H7 (cell line): ENCODE results near the gene NPY1R. TPM values are rescaled to one million over a fixed set of nuclear protein-coding genes. Genes with fewer than 3 reads are reported as not detected.

ENCODE experiments used
- DNase-seq: peaks from one replicate; pipeline ENCODE4 v3.0.0; 2012
- H3K27me3 ChIP-seq: 2 replicates; pipeline ENCODE4 v1.6.0; 2011; ENCODE audit warnings: mild to moderate bottlenecking, low read length; ENCODE audit not compliant: control insufficient read depth, insufficient read depth
- H3K36me3 ChIP-seq: replicated peaks from 2 replicates; pipeline ENCODE4 v1.5.1; 2011; ENCODE audit warnings: low read length; ENCODE audit not compliant: control insufficient read depth, insufficient read depth
- H3K4me3 ChIP-seq: 2 replicates; pipeline ENCODE4 v1.5.1; 2011; ENCODE audit warnings: low read depth, mild to moderate bottlenecking, control low read depth, low read length, moderate library complexity; ENCODE audit not compliant: insufficient read depth
- total RNA-seq: library from RNA; depleted of rRNA; stranded (reverse); fragments of >200 nt; shearing (Covaris generic); gene quantifications from 2 replicates; pipeline ENCODE4 v1.2.3, GENCODE V29; 2014; rRNA removed

Gene NPY1R
- total RNA-seq = 1.7 and 2.9 TPM in 2 replicates

DNA sequence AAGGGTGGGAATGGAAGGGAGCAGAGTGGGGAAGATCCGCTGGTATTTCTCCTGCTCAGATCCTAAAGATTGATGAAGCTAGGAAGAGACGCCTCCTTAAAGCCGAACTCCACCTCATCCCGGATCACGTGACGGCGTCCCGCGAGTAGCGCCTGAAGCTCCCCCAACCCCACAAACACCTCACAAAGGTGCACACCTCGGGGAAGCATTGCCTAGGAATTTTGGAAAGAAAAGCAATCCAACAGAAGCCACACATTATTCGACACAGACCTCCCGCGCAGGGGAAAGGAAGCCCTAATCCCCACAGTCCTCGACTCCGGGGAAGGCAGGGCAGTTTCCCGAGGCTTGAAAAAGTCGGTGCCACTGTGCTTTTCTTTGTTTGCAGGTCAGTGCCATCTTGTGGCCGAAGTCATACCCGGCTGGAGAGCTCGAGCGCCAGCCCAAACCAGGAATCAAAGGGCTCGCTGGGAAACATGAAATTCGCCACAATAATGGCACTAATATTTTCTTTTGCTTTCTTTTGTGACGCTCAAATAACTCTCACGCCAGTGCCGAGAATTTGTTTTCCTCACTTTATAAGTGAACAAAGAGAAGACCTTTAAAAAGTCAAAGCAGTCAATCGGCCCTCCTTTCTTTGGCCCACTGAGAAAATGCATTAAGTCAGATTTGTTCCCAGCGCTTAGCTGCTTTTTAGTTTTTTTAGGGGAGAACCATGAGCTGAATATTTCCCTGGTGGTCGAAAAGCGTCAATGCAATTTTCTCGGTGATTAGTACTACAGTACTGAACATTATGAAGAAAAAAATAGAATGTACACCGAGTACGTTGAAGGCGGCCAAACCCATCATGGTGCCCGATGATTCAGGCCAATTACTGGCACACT lies at the start of gene NPY1R:
Gene NPY1R, minus strand, starts transcription at position 71 of the 881 bp plus-strand sequence. CDS start 6,042 bp downstream, outside the sequence.
- peak; percentile 70 for DNase-seq
- no peaks in the 10 kb centered on the region for H3K36me3 ChIP-seq
- H3K27me3 ChIP-seq = peaks cover 19% of the 10 kb centered on the region
- H3K4me3 ChIP-seq = peak within 1 kb of the TSS; percentile 64

DNA sequence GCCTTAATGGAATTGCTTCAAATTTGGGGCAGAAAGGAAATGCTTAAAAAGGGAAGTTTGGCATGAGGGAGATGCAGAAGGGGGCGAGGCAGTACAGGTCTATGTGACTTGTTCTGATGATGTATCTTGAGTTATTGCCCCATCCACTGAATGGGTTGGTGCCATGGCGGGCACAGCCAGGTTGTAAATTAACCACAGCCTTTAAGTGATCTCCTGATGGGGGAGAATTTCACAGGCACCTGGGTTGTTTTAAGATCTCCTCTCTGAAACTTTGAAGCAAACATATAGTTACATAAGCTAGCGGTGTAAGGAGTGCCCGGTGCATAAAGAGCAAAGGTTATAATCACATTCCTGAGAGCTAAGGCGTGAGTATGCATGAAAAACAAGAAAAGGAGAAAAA lies 48.3 kb upstream of the NPY1R start:
- no peaks in the 10 kb centered on the region for H3K27me3 ChIP-seq
- no peaks in the 10 kb centered on the region for H3K36me3 ChIP-seq
- H3K4me3 ChIP-seq = no peak overlapping the region
- DNase-seq = no peak

DNA sequence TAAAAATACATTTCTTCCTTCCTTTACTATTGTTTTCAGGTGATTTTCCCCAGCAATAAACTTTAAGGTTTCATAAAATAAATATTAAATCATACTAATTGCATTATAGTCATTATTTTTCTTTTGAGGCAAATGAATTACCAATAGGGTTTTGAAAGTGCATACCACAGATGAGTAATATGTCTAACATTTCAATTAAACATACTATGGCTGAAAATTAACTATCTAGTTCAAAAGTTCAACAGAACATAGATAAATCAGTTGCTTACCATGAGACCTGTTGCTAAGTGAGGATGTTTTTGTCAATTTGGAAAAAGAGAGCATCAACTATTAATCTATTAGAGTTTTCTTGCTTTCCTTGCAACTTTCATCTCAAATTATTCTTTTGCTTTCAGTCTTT lies 46.3 kb upstream of the NPY1R start:
- Histone ChIP-seq H3K4me3 (no peak overlapping the region), H3K36me3 (no peaks in the 10 kb centered on the region), H3K27me3 (no peaks in the 10 kb centered on the region)
- no peak for DNase-seq

DNA sequence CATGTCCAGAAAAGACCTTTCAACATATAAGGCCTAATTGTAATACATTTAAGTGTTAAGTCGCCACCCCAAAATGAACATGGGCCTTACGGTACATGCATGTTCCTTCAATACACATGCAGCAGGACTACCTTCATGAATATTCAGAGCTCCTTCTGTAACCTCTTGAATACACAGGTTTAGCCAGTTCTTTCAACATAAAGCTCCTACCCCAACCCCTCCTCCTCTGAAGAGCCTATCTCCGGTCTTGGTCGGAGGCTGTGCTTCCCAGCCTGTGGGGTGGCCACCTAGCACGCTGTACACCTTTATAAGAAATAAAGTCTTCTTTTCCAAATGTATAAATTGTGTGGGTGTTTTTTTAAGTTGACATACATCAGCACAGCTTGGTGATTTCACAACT lies 39.6 kb upstream of the NPY1R start:
- Histone ChIP-seq H3K4me3 (no peak overlapping the region), H3K27me3 (no peaks in the 10 kb centered on the region), H3K36me3 (no peaks in the 10 kb centered on the region)
- DNase-seq = no peak

DNA sequence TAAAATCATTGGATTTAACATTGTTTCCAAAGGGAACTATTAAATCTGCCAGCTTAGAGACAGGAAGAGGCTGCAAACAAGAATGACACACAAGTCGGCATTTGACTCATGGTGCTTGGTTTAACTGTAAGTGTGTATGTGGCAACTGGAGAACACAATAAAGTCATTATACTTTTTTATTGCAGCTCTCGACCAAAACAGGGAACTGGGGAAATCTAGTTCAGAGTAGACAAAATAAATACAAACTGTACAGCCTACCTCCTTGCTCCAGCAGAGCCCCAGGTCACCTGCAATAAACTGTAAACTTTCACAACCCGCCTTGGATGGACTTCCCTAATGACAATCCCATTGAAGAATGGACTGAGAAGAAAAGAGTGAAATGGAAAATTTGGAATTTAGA lies 35.3 kb upstream of the NPY1R start:
- Histone ChIP-seq H3K27me3 (no peaks in the 10 kb centered on the region), H3K36me3 (no peaks in the 10 kb centered on the region), H3K4me3 (no peak overlapping the region)
- no peak for DNase-seq

DNA sequence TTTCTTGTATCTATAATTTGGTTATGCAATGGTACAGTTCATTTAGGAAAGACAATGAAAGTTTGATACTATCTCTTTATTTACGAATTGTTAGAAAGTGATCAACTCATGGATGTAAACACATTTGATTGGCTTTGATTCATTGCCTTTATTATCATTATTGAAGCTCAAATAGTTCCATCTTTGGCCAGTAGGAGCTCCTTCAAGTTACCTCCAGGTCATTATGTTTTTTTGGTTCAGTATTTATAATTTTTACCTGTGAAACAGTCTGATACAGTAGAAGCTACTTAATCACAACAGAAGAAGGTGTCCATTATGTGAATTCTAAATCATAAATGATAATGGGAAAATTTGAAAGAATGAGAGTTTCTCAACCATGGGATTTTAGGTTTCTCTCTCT lies 23.7 kb upstream of the NPY1R start:
- Histone ChIP-seq H3K27me3 (no peaks in the 10 kb centered on the region), H3K4me3 (no peak overlapping the region), H3K36me3 (no peaks in the 10 kb centered on the region)
- DNase-seq = no peak

DNA sequence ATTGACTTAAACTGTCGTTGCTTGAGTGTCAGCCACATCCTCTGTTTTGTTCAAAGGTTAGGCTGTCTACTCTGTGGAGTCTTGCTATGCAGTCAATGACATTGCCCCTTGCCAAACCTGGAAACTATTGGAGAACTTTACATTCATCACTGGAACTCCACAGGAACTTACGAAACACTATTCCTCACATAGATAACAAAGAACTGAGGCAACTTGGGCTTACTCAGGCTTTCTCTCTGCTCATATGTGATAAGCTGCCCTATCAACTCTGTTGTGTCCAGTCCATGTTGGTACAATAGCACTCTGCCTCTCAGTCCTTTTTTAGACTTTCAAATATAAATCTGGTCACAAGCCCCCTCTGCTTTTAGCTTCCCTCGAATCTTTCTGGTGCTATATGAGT lies 20.7 kb upstream of the NPY1R start:
- no peak overlapping the region for H3K4me3 ChIP-seq
- DNase-seq = no peak
- no peaks in the 10 kb centered on the region for H3K36me3 ChIP-seq
- H3K27me3 ChIP-seq = no peaks in the 10 kb centered on the region

DNA sequence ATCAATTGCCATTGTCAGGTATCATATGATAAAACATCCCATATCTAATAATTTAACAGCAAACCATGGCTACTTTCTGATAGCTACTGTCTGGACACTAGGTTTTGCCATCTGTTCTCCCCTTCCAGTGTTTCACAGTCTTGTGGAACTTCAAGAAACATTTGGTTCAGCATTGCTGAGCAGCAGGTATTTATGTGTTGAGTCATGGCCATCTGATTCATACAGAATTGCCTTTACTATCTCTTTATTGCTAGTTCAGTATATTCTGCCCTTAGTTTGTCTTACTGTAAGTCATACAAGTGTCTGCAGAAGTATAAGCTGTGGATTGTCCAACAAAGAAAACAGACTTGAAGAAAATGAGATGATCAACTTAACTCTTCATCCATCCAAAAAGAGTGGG lies 18.3 kb upstream of the NPY1R start:
- no peak overlapping the region for H3K4me3 ChIP-seq
- no peaks in the 10 kb centered on the region for H3K36me3 ChIP-seq
- DNase-seq = no peak
- no peaks in the 10 kb centered on the region for H3K27me3 ChIP-seq

DNA sequence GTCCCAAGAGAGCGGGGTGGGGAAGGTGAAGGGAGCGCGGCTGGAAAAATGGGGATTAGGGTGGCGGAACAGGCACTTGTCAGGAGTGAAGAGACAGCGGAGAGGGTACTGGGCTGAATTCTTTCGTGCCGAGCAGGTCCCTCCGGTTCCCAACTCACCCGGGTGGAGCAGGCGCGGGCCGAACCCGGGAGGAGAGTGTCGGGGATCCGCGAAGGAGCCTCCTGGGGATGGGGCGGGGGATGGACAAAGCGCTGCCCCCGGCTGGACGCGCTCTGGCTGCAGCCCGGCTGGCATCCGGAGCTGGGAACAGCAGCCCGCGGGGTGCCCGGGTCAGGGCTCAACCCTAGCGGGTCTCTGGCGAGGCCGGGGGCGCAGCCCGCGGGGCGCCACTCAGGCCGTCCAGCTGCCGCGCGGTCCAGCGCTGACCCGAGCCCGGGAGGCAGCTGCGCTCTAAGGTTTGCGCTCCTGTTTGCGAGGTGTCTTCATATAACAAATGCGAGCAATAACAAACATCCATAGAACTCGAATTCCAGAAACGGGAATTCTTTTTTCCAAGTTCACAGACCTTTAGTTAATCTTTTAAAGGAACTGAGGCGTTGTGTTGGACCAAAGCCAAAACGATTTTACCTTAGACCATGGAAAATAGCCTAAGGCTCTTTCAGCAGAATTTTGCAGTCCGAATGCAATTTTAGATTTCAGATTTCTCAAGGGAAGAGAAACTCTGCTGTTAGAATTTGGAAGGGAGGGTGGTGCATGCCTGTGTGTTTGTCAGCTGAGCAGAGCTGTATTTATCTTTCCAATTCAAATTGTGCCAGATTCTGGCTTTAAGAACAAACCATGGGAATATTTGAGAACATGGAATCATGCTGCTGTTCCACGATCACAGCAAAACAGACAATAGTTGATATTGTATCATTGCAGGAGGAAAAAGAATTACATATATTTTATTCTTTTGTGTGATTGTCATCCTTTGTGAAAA lies 12.0 kb upstream of the NPY1R start:
- peaks cover 33% of the 10 kb centered on the region for H3K27me3 ChIP-seq
- peak; percentile 80 for DNase-seq
- H3K4me3 ChIP-seq = peak overlapping the region; percentile 76

DNA sequence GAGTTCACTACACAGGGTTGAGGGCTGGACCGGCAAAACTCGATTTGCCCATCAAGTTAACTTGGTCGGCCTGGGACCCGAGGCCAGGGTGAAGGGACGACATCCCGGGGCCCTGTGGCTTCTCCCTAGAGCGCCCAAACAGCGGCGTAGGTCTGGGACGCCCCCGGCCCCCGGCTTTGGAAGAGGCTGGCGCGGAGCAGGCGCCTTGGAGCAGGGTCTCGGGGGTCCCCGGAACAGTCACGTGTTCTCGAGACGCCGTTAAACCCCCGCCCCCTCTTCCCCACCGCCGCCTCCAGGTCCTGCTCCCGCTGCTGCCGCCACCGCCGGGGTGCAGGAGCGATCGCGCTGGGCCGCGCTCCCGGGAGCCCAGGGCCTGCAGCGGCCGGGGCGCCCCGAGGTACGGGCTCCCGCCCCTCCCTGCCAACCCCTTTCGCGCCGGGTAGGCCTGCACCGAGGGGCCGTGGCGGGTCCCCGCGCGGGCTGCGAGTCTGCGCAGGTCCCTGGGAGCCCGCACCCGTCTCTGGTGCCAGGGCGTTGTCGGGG lies 11.3 kb upstream of the NPY1R start, which contains the start of gene NPY5R:
Gene NPY5R, plus strand, starts transcription at position 289 of the 543 bp plus-strand sequence. CDS start 6,382 bp downstream, outside the sequence.
- DNase-seq = peak; percentile 71
- H3K27me3 ChIP-seq = peaks cover 33% of the 10 kb centered on the region
- H3K4me3 ChIP-seq = peak within 1 kb of the TSS; percentile 76
- H3K36me3 ChIP-seq = no peaks in the 10 kb centered on the region

More for the DNA sequence above, 12.0 kb upstream of the NPY1R start:
- H3K36me3 ChIP-seq = no peaks in the 10 kb centered on the region

DNA sequence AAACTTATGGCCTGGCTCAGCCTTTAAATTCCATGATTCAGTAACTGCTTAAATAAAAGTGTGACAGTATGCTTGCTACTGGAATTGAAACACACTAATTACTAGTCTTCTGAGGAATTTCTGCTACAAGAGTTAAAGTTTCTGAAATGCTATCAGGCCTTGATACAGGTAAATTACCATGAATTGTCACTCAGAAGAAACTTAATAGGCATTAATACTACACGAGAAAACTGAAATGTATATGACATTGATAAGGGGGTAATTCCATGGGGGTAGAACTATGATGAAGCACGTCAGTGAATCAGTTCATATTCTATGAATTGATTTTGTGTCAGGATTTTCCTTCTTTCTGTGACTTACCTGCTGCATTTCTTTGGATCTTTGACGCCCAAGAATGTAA lies 3.0 kb upstream of the NPY1R start:
- DNase-seq = no peak
- H3K4me3 ChIP-seq = no peak overlapping the region
- H3K36me3 ChIP-seq = no peaks in the 10 kb centered on the region
- peaks cover 19% of the 10 kb centered on the region for H3K27me3 ChIP-seq

DNA sequence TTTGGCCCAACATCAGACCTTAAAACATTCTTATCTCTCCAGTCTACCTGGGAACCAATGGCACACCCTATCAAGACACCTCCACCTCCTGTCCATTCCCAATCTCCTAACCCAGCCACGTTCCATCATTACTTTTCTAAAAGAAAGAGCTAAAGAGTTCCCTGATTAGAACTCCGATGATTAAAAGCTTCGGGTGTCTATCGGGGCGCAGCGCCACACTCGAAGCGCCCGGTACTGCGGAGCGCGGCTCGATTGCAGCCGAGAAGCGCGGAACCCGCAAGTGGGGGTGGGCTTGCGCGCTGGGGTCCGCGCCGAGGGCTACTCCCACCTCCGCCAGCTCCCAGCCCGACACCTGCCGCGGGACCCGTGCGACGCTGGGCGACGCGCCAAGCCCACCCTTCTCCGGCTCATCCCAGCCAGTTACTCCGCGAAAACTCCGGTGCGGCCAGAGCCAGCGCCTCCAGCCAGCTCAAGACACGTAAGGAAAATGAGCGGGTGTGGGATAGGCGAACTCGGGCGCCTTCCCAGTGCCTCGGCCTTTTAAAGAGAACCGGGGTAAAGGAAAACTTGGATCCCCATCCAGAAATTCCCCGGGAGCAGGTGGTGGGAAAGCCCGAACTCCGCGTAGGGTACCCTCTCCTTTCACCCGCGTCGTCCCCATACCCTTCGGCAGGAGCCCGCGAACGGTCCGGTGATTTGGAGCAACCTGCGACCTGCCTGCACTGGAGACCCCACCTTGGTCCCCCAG lies 593 bp downstream of the NPY1R start:
- DNase-seq = peak; percentile 72

DNA sequence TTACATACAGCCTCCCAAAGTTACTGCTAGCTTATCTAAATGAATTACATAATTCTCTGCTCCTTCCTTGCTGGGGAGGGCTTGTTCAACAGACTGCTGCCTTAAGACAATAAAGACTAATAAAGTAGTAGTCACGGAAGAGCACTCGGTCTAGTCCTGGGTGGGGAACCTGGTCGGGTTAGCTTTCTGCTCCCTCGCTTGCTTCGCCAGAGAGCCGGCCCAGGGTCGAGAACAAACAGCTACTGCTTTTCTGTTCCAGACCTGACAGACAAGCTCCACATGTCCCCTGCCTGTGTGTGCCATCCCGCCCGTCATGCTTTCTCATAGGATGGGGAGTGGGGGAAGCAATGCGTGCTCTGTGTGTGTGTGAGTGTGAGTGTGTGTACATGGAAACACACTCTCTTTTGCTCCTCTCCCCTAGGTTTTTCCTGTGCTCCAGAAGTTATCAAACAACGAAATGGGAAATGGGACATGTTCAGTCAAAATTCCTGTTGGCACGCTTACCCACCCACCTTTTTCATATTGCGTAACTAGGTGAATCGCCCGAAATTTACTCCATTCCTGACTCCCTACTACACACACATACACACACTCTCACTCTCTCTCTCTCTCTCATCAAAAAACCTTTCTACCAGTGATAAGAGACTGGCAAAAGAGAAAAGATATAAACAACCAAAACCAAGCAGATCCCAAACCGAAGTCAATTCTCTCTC lies 1.3 kb downstream of the NPY1R start:
- no peak for DNase-seq
- Histone ChIP-seq H3K36me3 (no peaks in the 10 kb centered on the region), H3K4me3 (peak overlapping the region; percentile 64; the same call in 1 of the 2 replicates), H3K27me3 (peaks cover 19% of the 10 kb centered on the region)

More for the DNA sequence above, 593 bp downstream of the NPY1R start:
- no peaks in the 10 kb centered on the region for H3K36me3 ChIP-seq
- peak overlapping the region; percentile 64 for H3K4me3 ChIP-seq
- peaks cover 19% of the 10 kb centered on the region for H3K27me3 ChIP-seq
